Measurements from ENCODE around the gene CYTH4.

Gene CYTH4

DNA sequence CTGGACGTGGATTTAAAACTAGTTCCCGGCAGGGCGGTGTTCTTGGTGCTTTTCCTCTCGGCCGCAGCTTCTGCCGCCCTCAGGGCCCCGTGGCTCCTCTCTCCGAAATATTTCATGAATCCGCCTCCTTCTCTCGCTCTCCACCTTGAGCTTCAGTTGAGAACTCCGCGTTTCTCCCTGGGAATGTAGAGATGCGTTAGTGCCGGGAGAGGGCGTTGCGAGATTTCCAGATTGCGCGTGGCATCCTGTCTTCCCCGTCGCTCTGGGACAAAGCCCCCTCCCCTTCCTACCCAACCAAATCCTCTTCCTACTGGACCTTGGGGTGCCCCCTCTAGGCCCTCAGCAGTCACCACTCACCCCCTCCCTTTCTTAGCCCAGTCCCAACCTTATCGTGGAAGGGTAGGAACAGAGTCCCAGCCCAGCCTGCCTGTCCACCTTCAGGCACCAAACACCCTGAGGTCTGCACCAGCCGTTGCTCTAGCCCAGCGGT, 22.7 kb upstream of the CYTH4 start:
- DNase-seq (ENCODE audit: low spot score): no peak
- TF ChIP-seq CTCF (IDR thresholded peaks at IDR 0.05; ENCODE audit: extremely low read depth, missing control alignments): peak; percentile 31

DNA sequence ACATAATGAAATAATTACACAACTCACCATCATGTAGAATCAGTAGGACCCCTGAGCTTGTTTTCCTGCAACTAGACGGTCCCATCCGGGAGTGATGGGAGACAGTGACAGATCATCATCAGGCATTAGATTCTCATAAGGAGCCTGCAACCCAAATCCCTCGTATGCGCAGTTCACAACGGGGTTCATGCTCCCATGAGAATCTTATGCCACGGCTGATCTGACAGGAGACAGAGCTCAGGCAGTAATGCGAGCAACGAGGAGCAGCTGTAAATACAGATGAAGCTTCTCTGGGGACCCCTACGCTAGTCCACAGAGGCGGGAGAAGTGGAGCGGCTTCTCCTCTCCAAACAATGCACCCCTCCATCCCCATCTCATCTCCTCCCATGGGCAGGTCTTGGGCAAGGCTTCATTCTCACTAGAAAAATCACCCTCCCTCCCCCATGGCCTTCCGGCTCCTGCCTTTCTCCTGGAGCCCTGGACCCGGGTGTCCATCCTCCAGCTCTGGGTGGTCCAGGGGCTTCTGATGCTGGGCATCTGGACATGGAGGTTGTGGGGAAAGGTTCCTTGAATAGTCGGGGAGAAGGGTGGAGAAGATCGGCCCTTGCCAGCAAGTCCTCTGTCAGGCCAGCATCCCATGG, 22.0 kb upstream of the CYTH4 start:
- no peak for TF ChIP-seq CTCF (IDR thresholded peaks at IDR 0.05; ENCODE audit: extremely low read depth, missing control alignments)

DNA sequence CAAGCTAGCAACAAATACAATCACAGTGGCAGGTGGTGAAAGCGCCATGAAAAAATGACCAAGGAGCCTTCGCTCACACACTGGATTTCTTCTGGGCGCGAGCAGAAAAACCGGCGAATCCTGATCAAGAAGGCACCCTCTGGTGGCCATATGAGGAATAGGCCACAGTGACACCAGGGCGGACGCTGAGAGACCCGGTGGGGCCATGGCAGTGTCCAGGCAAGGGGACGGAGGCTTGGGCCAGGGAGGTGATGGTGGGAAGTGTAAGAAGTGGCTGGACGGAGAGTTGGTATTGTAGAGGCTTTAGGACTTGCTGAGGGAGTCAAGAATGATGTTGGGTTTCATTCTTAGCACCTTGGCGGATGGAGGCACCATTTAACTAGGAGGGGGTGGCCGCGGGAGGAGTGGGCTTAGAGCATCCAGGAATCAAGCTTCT, 21.4 kb upstream of the CYTH4 start:
- TF ChIP-seq CTCF (IDR thresholded peaks at IDR 0.05; ENCODE audit: extremely low read depth, missing control alignments): peak; percentile 93
- DNase-seq (ENCODE audit: low spot score): peak; percentile 73

More for the DNA sequence above, 22.0 kb upstream of the CYTH4 start:
- DNase-seq (ENCODE audit: low spot score): no peak

DNA sequence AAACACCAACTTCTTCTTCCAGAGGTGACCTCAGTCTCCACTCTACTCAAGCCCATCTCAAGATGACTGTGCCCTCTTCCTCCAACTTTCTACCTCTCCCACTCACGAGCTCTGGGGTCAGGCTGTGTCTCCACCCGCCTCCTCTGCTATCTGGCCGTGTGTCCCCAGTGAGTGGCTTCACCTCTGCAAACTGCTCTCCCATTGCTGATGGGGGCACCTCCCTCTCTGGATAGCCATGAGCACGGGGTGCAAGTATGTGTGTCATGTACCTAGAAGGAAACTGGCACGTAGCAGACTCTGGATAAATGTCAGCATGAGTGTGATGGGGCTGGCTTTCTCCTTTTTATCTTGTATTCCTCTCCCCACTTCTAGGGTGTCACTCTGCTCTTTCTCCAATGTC, 20.0 kb upstream of the CYTH4 start:
- DNase-seq (ENCODE audit: low spot score): no peak
- no peak for TF ChIP-seq CTCF (IDR thresholded peaks at IDR 0.05; ENCODE audit: extremely low read depth, missing control alignments)

GRCh38 chr22:37263966-37264887, 18.1 kb upstream of the CYTH4 start:
- DNase-seq (ENCODE audit: low spot score): no peak
- no peak for TF ChIP-seq CTCF (IDR thresholded peaks at IDR 0.05; ENCODE audit: extremely low read depth, missing control alignments)

DNA sequence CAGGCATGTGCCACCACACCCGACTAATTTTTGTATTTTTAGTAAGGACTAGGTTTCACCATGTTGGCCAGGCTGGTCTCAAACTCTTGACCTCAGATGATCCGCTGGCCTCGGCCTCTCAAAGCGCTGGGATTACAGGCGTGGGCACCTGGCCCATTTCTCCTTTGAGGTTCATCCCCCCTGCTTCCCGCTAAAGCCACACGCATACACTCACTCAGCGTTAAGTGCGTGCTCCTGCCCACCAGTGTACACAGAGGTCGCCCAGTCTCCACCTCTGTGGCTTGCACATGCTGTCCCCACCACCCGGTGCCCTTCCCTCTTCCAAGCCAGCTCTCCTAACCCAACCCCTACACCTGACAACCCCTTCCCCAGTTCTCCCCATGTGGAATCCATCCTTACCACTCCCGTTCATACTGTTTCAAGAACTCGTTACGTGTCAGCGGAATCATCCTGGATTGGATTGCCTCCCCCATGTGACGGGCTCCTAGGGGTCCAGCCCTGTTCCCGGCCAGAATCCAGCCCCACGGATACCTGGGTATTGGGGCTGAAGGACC, 15.7 kb upstream of the CYTH4 start:
- TF ChIP-seq CTCF (IDR thresholded peaks at IDR 0.05; ENCODE audit: extremely low read depth, missing control alignments): no peak
- no peak for DNase-seq (ENCODE audit: low spot score)

DNA sequence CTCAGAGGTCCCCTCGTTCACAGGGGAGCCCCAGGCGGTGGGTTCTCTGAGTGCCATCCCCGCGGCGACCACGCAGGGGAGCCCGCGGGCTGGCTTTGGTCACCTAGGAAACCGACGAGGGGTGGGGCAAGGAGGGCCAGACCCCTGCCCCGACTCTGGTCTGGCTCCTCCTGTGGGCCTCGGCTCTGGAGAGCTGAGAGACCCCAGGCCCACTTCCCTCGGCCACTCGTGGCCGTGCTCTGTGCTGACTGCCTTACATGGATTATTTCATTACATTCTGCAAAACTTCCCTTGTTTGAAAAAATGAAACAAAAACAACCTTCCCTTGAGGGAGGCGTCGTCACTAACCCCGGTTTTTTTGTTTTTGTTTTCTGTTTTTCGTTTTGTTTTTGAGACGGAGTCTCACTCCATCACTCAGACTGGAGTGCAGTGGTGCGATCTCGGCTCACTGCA, 15.1 kb upstream of the CYTH4 start:
- peak; percentile 76 for DNase-seq (ENCODE audit: low spot score)
- peak; percentile 85 for TF ChIP-seq CTCF (IDR thresholded peaks at IDR 0.05; ENCODE audit: extremely low read depth, missing control alignments)
